Medulla oblongata (tissue), 1 donor: ENCODE measurements around the gene NTNG1.
A peak's percentile ranks its signal among the peaks of the same experiment; 100 is the strongest.

Experiments used
- DNase-seq: peaks from one replicate; pipeline ENCODE4 v3.0.0-alpha.2; 2015; ENCODE audit errors: extremely low spot score

NTNG1 gene

DNA sequence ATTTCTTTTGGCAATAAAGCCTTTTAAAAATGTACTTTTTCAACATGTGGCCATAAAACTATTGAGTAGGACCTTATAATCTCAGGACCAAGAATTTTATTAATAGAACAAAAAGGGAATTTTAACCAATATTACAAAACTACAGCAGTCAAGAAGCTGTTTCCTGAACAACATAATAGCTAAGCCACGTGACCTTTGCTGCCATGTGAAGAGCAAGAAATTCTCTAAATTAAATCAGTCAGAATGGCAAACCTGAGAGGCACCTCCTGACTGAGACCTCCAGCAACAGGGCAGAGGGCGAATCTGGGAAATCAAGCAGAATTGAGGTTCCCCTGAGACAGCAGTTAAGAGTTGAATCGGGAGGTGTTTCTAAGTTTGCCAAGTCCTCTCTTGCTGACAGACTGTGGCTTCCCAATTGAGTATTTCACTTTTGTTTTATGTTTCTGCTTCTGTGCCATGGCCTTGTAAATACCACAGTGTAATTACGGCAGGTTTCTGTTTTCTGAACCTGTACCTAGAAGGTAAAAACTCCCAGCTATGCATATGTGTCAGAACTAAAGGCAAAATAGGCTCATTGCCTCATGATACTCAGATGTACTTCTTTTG, 358.4 kb downstream of the NTNG1 start:
- no peak for DNase-seq

DNA sequence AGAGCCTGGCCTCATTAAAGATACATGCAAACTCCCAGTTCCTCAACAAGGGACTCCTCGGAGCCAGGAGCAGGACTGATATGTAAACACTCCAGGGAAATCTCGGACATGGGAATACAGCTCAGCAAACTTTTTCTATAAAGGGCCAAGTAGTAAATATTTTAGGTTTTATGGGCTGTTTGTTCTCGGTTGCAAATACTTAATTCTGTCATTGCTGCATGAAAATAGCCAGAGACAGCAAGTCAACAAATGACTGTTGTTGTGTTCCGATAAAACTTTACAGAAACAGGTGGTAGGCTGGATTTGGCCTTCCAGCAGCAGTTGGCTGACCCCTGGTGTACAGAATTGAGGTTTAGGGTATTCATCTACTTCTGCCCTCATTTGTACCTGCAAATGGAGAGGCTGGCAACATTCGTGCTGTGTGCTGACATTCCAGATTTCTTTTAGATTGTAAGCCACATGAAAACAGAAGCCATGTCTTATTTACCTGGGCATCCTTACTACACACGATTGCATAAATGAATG, 360.3 kb downstream of the NTNG1 start:
- DNase-seq, result no peak

DNA sequence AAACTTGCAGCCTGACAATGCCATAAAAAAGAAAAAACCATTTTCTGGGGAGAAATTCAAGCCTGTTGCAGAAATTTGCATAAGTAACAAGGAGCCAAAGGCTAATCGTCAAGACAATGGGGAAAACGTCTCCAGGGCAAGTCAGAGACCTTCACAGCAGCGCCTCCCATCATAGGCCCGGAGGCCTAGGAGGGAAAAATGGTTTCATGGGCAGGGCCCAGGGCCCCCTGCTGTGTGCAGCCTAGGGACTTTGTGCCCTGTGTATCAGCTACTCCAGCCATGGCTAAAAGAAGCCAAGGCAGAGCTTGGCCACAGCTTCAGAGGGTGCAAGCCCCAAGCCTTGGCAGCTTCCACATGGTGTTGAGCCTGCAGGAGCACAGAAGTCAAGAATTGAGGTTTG, 369.5 kb downstream of the NTNG1 start:
- no peak for DNase-seq

DNA sequence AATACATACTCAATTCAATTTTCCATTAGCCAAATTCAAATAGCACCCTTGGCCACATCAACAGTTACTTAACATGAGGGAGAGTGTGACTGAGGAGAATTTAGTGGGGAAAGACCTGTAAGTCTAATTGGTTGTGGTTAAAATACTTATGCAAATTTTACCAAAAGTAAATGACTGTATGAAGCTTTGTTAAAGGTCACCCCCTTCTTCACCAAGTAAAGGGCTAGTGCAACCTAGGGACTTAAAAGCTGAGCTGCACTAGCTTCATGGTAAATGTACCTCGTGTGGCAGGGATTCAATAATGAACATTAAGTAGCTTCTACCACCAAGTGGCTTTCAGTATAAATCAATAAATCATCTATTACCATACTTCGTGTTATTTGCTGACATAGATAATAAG, 372.0 kb downstream of the NTNG1 start:
- no peak for DNase-seq

DNA sequence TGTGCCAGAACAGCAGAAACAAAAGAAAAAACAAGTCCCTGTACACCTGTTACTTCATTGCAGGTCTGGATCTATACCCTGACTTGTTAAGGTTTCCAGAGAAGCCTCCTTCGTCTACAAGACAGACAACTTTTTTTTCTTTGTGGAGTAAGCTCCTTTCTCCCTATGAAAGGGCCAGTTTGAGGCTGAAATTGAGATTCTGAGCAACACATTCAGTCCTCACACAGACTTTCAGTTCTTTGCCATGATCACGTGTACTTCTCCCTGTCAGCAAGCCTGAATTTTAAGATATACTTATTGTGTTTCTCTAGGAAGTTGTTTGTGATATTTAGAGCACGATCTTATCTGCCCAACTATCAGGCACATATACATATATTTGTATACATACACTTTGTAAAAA, 374.0 kb downstream of the NTNG1 start:
- peak; percentile 58 for DNase-seq

DNA sequence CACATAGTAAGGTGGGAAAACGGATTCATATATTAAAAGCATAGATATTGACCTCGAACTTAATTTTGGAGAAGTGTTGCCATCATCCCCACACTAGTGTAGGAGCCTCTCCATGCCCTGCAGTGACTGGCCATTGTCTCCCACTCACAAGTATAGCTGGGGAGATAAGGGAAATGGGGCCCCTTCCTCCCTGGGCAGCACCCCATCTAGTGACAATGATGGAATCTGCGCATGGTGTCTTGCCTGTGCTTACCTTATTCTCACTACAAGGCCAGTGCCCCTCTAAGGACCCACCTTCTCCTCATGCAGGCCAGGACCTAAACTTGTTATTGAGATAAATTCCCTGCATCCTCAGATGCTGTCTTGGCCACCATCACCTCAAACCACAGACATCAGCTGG, 374.9 kb downstream of the NTNG1 start:
- DNase-seq, result no peak

DNA sequence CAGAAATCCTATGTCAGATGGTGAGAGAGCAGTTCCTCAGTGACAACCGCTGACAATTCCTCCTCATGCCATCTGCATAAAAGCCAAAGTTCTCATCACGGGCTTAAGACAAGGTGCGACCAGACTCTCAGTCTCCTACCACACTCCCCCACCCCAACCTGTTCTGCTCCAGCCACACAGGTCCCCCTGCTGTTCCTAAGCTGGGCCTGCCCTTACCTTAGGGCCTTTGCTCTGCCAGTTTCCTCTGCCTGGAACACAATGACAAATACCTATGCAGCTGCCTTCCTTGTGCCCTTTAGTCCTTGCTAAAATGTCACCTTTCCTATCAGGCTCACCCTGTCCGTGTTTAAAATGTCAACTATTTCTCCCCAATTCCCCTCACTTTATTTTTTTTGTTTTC, 382.2 kb downstream of the NTNG1 start:
- no peak for DNase-seq

DNA sequence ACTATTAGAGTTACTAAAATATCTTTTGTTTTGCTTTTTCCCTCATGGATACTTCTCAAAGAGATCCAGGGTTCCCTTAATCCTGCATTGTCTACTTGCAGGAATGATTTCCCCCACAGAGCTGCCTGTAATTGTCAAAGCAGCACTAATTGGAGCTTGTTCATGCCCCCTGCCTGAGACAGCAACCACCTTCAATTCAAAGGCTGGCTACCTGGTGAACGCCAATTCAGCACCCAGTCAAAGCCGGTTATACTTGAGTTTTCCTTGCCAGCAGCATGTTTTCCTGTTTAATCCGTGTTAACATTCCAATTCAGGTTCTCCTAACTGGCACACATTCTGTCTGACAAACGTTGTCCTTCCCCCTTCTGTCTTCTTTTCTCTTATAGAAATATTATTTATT, 382.9 kb downstream of the NTNG1 start:
- no peak for DNase-seq

DNA sequence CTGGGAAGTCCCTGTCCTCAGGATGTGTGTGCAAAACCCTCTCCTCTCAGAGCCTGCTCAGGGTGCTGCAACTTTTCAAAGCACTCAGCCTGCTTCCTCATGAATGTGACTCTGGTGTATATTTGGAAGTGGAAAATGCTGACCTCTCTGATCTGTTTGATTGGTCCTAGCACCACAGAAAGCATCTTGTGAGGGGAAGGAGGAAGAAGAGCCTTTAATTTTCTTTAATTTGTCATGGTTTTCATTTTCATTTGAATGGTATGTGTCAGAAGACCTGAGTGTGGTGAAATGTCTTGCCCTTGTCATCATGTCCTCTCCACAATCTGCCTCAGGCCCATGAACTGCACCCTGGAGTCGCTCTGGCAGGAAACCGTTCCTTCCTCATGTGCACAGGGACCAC, 383.5 kb downstream of the NTNG1 start:
- DNase-seq, result peak; percentile 41

DNA sequence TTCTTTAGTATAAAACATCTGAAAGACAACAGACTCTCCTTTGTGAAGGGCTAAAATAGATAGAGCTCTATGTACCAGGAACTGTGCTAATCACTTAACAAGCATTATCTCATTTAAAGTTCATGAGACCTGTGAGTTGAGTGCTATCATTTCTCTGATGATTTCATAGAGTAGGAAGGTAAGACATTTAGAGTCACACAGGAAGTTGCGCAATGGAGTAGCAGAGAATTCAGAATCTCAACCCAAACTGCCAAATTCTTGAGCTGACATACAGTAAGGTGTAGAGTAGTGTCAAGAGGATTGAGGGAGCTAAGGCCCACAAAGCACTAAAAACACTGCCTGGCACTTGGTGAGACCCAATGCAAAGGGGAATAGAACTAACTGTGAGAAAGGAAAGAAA, 384.3 kb downstream of the NTNG1 start:
- no peak for DNase-seq

DNA sequence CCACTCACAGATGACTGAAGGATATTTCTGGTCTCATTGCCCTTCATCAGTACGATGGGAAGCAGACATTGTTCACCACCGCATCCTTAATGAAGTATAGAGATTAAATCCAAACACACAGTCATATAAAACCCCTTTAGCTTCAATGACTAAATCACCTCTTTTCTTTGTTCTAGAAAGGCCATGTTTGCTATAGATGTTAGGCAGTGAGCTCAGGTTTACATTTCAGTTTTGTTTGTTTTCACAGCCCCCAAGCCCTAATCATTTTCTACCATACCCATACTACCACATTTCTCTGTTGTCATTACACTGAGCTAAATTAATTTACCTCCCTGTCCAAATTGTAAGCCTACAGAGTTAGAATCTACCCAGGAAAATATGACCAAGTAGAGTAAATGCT, 385.1 kb downstream of the NTNG1 start:
- no peak for DNase-seq

DNA sequence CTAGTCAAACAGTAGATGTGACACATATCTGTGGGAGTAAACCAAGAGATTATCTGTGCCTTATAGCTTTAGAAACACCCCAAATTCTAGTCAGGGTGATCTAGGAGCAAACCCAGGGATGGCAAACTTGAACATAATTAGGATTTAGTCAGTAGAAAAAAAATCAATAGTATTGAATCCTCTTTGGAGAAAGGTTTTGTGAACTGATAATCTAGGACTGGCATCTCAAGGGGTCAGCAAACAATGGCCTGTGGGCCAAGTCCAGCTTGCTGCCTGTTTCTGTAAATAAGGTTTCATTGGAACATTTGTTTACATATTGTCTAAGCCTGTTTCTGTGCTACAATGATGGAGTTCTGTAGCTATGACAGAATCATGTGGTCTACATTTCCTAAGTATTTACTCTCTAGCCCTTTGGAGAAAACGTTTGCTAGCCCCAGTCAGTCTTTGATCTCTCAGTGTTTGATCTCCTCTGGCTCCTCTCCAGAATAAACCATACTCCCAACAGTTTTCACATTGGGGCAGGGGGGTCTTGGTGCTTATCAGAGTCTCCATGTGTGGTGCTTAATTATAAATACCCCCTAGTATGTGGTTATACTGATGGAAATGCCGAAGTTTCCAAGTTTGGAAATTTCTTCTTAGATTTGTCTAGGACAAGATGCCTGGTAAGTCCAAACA, 385.8 kb downstream of the NTNG1 start:
- DNase-seq, result no peak

DNA sequence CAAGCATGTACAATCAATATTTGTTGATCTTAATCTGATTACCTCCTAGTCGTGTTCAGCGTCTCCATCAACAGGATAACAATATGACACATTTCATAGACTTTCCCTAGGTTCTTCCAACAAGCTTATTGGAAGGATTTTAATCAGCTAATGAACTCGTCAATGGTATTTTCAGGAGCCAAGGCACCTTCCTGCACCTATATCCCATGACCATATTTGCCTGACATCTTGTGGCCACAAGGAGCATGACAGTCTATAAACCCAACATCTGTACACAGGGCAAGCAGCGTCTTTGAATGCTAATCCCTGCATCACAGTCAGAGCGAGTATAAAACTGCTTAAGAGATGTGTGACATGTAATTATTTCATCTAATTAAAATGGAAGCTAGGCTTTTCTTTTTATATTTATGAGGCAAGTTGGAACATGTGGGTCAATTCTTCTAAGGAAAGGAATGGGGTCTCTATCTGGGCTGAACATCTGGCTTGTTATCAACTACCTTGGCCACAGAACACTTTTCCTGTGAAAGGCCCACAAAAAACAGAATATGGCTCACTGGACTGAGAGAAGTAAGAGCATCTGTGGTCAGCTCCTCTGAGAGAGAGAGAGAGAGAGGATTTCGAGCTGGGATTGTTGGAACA, 388.8 kb downstream of the NTNG1 start:
- peak; percentile 73 for DNase-seq

DNA sequence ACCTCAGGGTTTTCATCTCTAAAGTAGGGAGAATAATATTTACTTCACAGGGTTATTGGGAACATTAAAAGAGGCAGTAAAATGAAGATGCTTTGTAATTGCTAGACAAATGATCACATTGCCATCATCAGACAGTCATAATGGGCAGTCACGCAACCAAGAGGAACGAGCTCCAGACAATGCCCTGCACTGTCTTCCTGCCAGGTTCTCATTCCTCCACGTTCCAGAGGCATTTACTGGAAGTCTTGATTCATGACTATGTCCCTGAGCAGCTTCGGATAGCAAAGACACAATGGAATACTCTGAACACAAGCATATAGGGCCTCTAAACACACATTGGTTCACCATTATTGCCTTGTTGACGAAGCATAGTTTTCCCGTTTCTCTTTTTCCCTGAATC, 389.7 kb downstream of the NTNG1 start:
- no peak for DNase-seq

DNA sequence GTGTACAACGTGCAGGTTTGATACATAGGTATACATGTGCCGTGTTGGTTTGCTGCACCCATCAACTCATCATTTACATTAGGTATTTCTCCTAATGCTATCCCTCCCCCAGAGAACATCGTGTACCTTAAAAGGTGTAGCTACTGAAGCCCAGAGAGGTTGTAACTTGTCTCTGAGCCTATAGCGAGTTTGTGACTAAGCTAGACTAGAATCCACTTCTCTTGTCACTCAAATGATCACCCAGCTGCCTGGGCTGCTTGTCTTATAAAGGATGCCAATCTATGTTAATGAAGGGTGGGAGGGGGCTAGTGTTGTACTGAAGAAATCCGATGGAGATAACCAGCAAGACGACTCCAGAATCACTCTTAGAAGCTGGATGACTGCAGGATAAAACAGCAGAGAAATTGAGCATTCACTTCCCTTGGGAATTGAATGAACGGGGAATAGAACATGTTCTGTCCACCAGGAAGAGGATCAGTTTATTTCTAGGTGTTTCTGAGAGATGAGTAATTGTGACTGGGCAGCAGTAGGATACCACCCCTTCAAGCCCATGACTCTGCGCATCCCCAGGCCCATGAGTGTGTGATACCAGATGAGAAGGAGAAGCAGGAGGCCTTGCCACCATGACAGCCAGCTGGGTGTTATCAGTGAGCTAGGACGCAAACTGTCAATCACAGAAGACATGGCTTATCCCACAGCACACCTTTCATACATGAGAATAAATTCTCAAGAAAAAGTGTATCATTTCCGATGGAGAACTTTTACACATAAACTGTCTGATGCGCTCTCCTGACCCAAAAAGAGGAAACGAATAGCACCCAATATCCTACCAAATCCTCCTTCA, 390.4 kb downstream of the NTNG1 start:
- DNase-seq, result no peak

DNA sequence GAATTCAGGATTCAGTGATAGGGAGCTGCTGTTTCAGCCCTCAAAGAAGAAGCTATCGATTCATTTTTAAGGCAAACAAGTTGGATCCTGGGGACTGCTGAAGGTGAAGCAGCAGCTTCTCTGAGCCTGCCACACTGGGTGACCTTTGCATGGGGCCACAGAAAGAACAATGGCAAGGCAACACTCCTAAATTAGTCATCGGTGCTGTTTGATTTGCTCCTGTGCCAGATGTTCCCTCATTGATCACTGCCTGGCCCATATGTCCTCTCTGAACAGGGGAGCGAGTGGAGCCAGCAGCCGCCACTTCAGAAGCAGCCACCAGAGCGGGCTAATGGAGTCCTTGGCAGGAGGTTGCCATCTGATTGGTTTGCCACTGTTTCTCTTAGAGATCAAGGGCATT, 391.5 kb downstream of the NTNG1 start:
- DNase-seq, result no peak
